ENCODE results near the gene IFITM5.
A peak's percentile ranks its signal among the peaks of the same experiment; 100 is the strongest.

Gene IFITM5

GRCh38 chr11:289398-289711 lies 10.0 kb downstream of the IFITM5 start:
- TF ChIP-seq, protein P1, sequence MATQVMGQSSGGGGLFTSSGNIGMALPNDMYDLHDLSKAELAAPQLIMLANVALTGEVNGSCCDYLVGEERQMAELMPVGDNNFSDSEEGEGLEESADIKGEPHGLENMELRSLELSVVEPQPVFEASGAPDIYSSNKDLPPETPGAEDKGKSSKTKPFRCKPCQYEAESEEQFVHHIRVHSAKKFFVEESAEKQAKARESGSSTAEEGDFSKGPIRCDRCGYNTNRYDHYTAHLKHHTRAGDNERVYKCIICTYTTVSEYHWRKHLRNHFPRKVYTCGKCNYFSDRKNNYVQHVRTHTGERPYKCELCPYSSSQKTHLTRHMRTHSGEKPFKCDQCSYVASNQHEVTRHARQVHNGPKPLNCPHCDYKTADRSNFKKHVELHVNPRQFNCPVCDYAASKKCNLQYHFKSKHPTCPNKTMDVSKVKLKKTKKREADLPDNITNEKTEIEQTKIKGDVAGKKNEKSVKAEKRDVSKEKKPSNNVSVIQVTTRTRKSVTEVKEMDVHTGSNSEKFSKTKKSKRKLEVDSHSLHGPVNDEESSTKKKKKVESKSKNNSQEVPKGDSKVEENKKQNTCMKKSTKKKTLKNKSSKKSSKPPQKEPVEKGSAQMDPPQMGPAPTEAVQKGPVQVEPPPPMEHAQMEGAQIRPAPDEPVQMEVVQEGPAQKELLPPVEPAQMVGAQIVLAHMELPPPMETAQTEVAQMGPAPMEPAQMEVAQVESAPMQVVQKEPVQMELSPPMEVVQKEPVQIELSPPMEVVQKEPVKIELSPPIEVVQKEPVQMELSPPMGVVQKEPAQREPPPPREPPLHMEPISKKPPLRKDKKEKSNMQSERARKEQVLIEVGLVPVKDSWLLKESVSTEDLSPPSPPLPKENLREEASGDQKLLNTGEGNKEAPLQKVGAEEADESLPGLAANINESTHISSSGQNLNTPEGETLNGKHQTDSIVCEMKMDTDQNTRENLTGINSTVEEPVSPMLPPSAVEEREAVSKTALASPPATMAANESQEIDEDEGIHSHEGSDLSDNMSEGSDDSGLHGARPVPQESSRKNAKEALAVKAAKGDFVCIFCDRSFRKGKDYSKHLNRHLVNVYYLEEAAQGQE (IDR thresholded peaks at IDR 0.05; ENCODE audit: insufficient read depth in 1 of 2, low read depth in 2 of 2, low read length in 2 of 2) = no peak

DNA sequence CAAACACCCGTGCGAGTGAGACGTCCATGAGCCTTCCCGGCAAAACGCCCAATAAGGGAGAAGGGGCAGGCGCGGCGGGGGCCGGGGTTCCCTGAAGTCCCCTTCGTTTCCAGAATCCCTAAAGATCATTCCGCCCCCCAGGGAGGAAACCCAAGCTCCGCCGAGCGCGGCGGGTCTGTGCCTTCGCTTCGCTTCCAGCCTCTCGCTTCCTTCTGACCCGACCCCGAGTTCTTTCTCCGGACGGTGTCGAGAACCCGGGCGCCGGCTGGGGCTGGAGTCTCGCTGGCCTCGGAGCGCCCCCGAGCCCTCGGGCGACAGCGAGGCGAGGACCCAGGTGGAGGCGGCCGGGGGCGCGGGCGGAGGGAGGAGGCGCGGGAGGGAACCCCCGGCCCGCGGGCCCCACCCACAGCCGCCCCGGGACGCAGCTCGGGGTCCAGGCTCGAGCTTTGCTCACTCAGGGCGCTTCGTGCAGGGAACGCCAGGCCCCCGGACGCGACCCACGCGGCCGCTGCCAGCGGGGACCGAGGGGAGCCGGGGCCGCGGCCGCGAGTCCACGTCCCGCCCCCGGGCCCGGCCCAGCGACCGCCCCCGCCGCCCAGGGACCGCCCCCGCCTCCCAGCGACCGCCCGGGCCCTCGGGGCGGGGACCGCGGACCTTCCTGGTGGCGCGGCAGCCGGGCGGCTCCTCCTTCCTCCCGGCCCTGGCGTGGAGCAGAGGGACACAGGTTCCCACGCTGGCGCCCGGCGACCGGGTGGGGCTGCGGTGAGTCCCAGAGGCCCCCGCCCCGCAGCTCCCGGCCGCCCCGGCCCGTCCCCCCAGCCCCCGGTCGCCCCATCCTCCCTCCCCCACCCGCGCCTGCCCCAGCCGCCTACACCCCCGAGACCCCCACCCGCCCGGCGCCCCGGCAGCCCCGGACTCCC lies 10.6 kb downstream of the IFITM5 start, which contains the start of gene PGGHG:
Gene PGGHG, plus strand, starts transcription at position 649 of the 920 bp plus-strand sequence. CDS start 691 bp downstream, outside the sequence.
- TF ChIP-seq SIN3A (IDR thresholded peaks at IDR 0.05; ENCODE audit: borderline replicate concordance, insufficient read depth, low read length) (no peak), POLR2AphosphoS5 (IDR thresholded peaks at IDR 0.05; ENCODE audit: low read depth, low read length) (peak; percentile 54; the same call in 1 of the 2 replicates)

GRCh38 chr11:287821-288477 lies 11.4 kb downstream of the IFITM5 start:
- TF ChIP-seq POLR2AphosphoS5 (IDR thresholded peaks at IDR 0.05; ENCODE audit: low read depth, low read length) = no peak
- no peak for TF ChIP-seq SIN3A (IDR thresholded peaks at IDR 0.05; ENCODE audit: borderline replicate concordance, insufficient read depth, low read length)
- no peak for TF ChIP-seq FOXP2 (optimal IDR thresholded peaks at IDR 0.05; ENCODE audit: borderline replicate concordance, extremely low read depth, extremely low read length, insufficient read depth)
- no peak for TF ChIP-seq TAF1 (IDR thresholded peaks at IDR 0.05; ENCODE audit: borderline replicate concordance, insufficient read depth, low read length)
- TF ChIP-seq, protein P1 (IDR thresholded peaks at IDR 0.05; ENCODE audit: insufficient read depth in 1 of 2, low read depth in 2 of 2, low read length in 2 of 2) = no peak

- TF ChIP-seq POLR2AphosphoS5 (IDR thresholded peaks at IDR 0.05; ENCODE audit: low read depth, low read length) = no peak
- TF ChIP-seq FOXP2 (optimal IDR thresholded peaks at IDR 0.05; ENCODE audit: borderline replicate concordance, extremely low read depth, extremely low read length, insufficient read depth) = no peak
Measured at GRCh38 chr11:285894-286220, 13.5 kb downstream of the IFITM5 start.

- no peak for TF ChIP-seq POLR2AphosphoS5 (IDR thresholded peaks at IDR 0.05; ENCODE audit: low read depth, low read length)
Measured at GRCh38 chr11:285021-285893, 14.1 kb downstream of the IFITM5 start.

GRCh38 chr11:284105-285020 lies 15.0 kb downstream of the IFITM5 start:
- no peak for TF ChIP-seq POLR2AphosphoS5 (IDR thresholded peaks at IDR 0.05; ENCODE audit: low read depth, low read length)
- TF ChIP-seq, protein P1 (IDR thresholded peaks at IDR 0.05; ENCODE audit: insufficient read depth in 1 of 2, low read depth in 2 of 2, low read length in 2 of 2) = no peak
- TF ChIP-seq FOXP2 (optimal IDR thresholded peaks at IDR 0.05; ENCODE audit: borderline replicate concordance, extremely low read depth, extremely low read length, insufficient read depth) = no peak
- no peak for TF ChIP-seq TAF1 (IDR thresholded peaks at IDR 0.05; ENCODE audit: borderline replicate concordance, insufficient read depth, low read length)
- TF ChIP-seq SIN3A (IDR thresholded peaks at IDR 0.05; ENCODE audit: borderline replicate concordance, insufficient read depth, low read length) = no peak

Data from PFSK-1 (cell line).